Colonic mucosa (tissue), 4 donors: ENCODE results near the gene EIF3K. TPM values are rescaled to one million over a fixed set of nuclear protein-coding genes. Genes with fewer than 3 reads are reported as not detected.

ENCODE experiments used
- DNase-seq: peaks from one replicate; pipeline ENCODE4 v3.0.0-alpha.2; 2020
- H3K27ac ChIP-seq: fragments of 200-600 bp; one replicate; pipeline ENCODE4 v1.8.0; 2021
- H3K27me3 ChIP-seq: fragments of 200-600 bp; one replicate; pipeline ENCODE4 v1.8.0; 2021
- H3K36me3 ChIP-seq: fragments of 200-600 bp; one replicate; pipeline ENCODE4 v1.8.0; 2021
- H3K4me1 ChIP-seq: fragments of 200-600 bp; one replicate; pipeline ENCODE4 v1.8.0; 2021; ENCODE audit warnings: mild to moderate bottlenecking
- H3K4me3 ChIP-seq: fragments of 200-600 bp; one replicate; pipeline ENCODE4 v1.8.0; 2021
- H3K9ac ChIP-seq, 2 donors: one replicate each; pipeline ENCODE4 v1.7.0; 2013; ENCODE audit warnings: control low read depth in 2 of 2, low read depth in 2 of 2, low read length in 2 of 2
- H3K9me3 ChIP-seq: fragments of 200-600 bp; one replicate; pipeline ENCODE4 v1.8.0; 2021
- CTCF ChIP-seq: fragments of 200-600 bp; IDR thresholded peaks from one replicate; pipeline ENCODE4 v1.8.0; 2022; ENCODE audit warnings: antibody characterized with exemption, mild to moderate bottlenecking
- intact Hi-C: fragments of 100-400 bp; cut with DNase I; formaldehyde crosslinking; loops from one replicate; pipeline ENCODE4 v1.14.1; 2022
- total RNA-seq, 2 donors: library from RNA; stranded (reverse); fragmentation: NEBNext Ultra II Directional in 1 of 2; extraction: Animal tissue kit (Norgen Biotek cat#: 25700) in 1 of 2; gene quantifications; one replicate each; pipeline ENCODE4 v1.2.1, GENCODE V29; 2021
- donor health status: healthy.
- donor health status: DM: no; HTN: no; CAD: no.
- donor health status: DM: no; HTN: no; CAD: no.

The EIF3K gene
- total RNA-seq, 2 donors from 2014 or later = 367 to 445 TPM

DNA sequence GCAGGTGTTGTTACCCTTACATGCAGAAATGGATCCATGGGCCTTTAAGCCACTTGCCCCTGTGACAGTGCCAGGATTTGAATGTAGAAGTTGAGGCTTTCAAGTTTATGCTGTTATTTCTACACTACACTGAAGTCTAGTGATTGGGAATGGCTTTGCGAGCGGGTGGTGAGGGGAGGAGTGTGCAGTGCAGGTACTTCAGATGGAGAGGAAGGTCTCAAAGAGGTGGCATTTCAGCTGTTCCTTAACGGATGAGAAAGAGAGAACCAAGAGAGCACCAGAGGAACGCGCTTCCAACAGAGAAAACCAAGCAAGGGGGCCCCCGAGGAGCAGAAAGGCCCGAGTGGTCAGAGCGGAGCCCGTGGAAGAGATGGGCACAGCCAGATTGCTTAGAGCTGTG, 41.7 kb downstream of the EIF3K start:
- Histone ChIP-seq H3K9me3 (no peaks in the 10 kb centered on the region), H3K9ac (peak overlapping the region; percentile 47 to 61), H3K27ac (peak overlapping the region; percentile 95), H3K27me3 (no peaks in the 10 kb centered on the region), H3K36me3 (no peaks in the 10 kb centered on the region), H3K4me1 (peaks cover 68% of the 10 kb centered on the region), H3K4me3 (no peak overlapping the region)
- no peak for DNase-seq
- TF ChIP-seq CTCF = no peak
- intact Hi-C loops = no loop called here

DNA sequence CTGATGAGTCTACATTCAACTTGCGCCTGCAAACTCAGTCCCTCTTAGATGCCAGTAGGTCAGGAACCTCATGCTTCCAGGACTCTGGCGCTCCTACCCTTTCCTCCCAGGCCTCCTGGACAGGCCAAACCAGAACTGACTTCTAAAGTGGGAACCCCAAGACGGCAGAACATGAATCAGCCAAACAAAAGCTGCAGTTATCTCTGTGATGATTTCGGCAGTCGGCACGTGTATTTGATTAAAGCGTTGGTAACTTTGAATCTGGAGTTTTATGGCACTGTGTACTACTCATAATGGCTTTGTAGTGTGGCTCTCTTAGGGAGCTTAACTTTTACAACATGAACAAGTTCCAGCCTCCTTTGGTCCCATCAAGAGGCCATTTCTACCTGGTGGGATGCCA, 42.1 kb downstream of the EIF3K start:
- H3K4me3 ChIP-seq = no peak overlapping the region
- H3K36me3 ChIP-seq = no peaks in the 10 kb centered on the region
- intact Hi-C loops = no loop called here
- no peaks in the 10 kb centered on the region for H3K27me3 ChIP-seq
- DNase-seq = no peak
- H3K27ac ChIP-seq = peak overlapping the region; percentile 95
- peak overlapping the region in 1 of 2 donors; percentile 61 for H3K9ac ChIP-seq
- TF ChIP-seq CTCF = no peak
- peaks cover 71% of the 10 kb centered on the region for H3K4me1 ChIP-seq
- no peaks in the 10 kb centered on the region for H3K9me3 ChIP-seq

DNA sequence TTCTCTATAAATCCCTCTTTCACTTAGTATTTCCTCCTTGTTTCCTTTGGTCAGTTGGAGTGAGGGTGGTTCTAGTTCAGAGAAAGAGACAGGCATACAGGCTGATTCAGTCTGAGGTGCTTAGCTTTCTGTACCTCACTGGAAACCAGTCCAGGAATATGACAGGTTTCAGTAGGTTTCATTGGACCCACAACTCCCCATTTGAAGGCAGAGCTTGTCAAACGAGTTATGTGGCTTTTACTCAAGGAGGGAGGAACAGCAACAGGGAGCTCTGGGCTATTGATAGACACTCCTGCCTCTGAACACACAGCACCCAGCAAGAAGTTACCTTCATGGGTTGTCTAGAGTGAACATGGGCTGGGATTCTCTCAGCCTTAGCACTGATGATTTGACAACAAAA, 43.0 kb downstream of the EIF3K start:
- peaks cover 74% of the 10 kb centered on the region for H3K4me1 ChIP-seq
- H3K27ac ChIP-seq = peak overlapping the region; percentile 95
- H3K27me3 ChIP-seq = no peaks in the 10 kb centered on the region
- intact Hi-C loops = no loop called here
- TF ChIP-seq CTCF = no peak
- H3K4me3 ChIP-seq = no peak overlapping the region
- peak; percentile 78 for DNase-seq
- no peaks in the 10 kb centered on the region for H3K9me3 ChIP-seq
- H3K36me3 ChIP-seq = no peaks in the 10 kb centered on the region
- H3K9ac ChIP-seq = peak overlapping the region in 1 of 2 donors; percentile 60

GRCh38 chr19:38662537-38663155, 43.7 kb downstream of the EIF3K start:
- no peak overlapping the region for H3K4me3 ChIP-seq
- peak overlapping the region in 1 of 2 donors; percentile 60 for H3K9ac ChIP-seq
- H3K4me1 ChIP-seq = peaks cover 76% of the 10 kb centered on the region
- no peak for DNase-seq
- H3K9me3 ChIP-seq = no peaks in the 10 kb centered on the region
- no peaks in the 10 kb centered on the region for H3K27me3 ChIP-seq
- intact Hi-C loops = no loop called here
- TF ChIP-seq CTCF = no peak
- peak overlapping the region; percentile 95 for H3K27ac ChIP-seq
- no peaks in the 10 kb centered on the region for H3K36me3 ChIP-seq

DNA sequence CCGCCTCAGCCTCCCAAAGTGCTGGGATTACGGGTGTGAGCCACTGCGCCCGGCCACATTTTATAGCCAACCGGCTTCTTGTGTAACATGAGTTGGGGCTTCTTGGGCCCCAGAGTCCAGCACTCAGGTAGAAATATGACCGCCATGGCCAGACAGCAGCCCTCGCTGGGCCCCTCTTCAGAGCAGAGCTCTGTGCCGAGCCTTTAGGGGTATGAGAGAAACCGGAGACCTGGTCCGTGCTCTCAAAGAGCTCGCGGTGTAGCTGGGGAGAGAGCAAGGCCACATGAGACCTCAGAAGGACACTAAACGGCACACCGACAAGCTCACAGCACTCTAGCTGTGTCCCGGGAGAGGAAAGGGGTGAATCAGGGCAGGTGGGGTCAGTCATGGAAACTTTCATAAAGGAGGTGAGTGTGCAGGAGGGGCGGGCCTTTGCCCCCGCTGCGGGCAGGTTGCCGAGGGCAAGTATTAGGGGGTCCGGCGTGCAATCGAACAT, 44.2 kb downstream of the EIF3K start:
- H3K9ac ChIP-seq = peak overlapping the region; percentile 38 to 64
- H3K36me3 ChIP-seq = no peaks in the 10 kb centered on the region
- intact Hi-C loops = no loop called here

More for the DNA sequence above, 44.2 kb downstream of the EIF3K start:
- no peak overlapping the region for H3K4me3 ChIP-seq
- no peak for DNase-seq
- H3K27me3 ChIP-seq = no peaks in the 10 kb centered on the region
- peak overlapping the region; percentile 95 for H3K27ac ChIP-seq
- H3K9me3 ChIP-seq = no peaks in the 10 kb centered on the region
- H3K4me1 ChIP-seq = peaks cover 74% of the 10 kb centered on the region
- no peak for TF ChIP-seq CTCF
